ENCODE data around the gene SLC44A2.

DNA sequence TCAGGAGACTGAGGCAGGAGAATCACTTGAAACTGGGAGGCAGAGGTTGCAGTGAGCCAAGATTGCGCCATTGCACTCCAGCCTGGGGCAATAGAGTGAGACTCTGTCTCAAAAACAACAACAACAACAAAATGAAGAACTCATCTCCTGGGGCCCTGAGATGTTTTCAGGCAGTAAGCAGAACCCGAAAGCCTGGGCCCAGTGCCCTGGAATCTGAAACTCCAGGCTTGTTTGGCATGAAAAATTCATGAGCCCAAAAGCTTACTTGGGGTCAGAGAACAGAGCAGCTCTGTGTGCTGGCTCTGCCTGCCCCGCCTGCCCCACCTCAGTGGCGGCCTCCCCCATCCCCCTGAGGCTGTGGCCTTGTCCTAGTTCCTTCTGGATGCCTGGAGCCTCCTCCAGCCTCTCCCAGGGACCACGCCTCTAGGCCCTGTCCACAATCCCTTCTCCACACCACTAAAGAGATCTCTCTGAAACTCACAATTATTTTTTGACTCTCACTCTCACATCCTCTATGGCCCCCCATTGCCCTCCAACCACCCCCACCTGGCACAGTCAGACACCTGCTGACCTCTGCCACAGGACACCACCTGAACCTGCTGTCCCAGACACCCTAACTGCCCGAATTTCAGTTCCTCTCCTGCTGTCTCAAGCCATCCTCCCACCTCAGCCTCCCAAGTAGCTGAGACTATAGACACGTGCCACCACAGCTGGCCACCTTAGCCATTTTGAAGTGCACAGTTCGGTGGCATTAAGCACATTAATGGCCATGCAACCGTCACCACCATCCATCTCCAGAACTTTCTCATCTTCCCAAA, 31.3 kb upstream of the SLC44A2 start:
- TF ChIP-seq, protein P1, sequence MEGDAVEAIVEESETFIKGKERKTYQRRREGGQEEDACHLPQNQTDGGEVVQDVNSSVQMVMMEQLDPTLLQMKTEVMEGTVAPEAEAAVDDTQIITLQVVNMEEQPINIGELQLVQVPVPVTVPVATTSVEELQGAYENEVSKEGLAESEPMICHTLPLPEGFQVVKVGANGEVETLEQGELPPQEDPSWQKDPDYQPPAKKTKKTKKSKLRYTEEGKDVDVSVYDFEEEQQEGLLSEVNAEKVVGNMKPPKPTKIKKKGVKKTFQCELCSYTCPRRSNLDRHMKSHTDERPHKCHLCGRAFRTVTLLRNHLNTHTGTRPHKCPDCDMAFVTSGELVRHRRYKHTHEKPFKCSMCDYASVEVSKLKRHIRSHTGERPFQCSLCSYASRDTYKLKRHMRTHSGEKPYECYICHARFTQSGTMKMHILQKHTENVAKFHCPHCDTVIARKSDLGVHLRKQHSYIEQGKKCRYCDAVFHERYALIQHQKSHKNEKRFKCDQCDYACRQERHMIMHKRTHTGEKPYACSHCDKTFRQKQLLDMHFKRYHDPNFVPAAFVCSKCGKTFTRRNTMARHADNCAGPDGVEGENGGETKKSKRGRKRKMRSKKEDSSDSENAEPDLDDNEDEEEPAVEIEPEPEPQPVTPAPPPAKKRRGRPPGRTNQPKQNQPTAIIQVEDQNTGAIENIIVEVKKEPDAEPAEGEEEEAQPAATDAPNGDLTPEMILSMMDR (conservative IDR thresholded peaks at IDR 0.05) = no peak
- TF ChIP-seq EZH2 (IDR thresholded peaks at IDR 0.05; ENCODE audit: low read depth) = no peak
